HS-5 (cell line): ENCODE results near the gene SPATA6L.

Source experiments
- DNase-seq: peaks from one replicate; pipeline ENCODE4 v3.0.0-alpha.2; 2012; ENCODE audit warnings: low read depth

Gene SPATA6L, protein sequence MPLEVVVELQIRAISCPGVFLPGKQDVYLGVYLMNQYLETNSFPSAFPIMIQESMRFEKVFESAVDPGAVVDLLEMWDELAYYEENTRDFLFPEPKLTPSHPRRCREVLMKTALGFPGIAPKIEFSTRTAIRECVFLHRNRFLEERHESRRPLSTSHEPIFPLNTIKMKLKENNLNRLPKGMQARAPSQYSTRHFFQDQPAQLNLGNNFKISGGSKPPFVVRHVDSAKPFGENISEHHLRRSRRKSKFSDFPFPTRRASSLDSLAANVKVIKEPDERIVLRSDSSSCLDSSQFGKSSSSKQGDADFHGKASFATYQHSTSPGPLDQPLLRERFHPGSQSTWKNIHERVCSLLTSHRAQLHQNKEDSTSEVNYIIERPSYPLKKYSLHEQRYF

DNA sequence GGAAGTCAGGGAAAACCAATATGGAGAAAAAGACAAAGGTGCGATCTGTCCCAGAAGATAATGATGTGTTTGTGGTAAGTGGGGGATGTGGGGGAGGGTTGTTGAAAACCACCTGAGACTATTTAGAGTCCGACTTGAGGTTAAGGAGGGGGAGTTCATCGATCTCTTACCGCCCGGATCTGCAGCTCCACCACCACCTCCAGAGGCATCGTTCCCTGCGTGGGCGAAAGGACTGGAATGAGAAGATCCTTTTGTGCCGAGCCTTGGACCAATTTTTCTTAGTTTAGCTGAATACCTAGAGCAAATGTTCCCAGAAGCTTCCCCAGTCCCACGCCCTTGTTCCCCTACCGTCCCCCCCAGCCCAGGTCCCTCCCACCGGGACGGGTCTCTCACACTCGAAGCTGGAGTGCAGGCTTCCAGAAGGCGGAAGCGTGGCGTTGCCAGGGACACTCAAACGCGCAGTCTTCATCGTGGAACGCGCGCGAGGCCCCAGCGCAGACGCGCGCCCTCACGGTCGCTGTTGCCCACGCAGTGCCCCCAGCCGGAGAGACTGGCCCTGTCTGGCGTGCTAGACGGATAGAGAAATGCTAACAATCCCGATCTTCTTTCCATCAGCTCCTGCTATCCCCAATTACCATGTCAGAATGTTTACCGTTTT, at the start of gene SPATA6L:
Gene SPATA6L (minus strand): TSS at position 439 of the 658 bp plus-strand sequence. CDS start 230 bp downstream, at position 209.
- no peak for DNase-seq

DNA sequence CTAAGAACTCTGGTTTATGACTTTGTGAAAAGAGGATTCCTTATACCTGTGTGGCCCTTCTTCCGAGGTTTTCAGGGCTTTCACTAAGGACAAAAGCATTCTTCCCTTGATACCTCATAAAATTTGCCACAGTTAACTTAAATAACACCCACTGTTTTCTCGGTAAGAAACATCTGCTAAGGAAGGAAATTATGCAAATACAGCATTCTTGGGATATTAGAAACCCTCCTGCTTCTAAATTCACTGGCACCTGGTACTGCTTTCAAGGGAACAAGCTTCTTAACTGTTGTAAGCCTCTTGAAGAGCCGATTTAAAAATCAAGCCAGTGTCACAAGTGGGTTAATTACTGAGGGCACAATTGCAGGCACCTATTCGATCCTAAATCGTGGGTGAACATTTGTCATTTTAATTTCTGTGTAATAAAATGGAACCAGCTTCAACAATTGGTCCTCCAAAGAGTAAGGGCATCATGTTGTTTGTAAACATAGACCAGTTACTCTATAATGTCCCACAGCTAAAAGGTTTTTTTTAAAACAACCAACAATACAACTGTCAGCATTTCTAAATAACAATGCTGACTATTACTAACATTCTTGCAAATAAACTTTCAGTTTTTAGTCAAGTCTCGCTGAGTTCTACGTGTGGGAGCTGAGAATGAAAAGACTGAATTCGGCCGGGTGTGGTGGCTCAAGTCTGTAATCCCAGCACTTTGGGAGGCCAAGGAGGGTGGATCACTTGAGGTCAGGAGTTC, 48.2 kb upstream of the SPATA6L start:
- no peak for DNase-seq

DNA sequence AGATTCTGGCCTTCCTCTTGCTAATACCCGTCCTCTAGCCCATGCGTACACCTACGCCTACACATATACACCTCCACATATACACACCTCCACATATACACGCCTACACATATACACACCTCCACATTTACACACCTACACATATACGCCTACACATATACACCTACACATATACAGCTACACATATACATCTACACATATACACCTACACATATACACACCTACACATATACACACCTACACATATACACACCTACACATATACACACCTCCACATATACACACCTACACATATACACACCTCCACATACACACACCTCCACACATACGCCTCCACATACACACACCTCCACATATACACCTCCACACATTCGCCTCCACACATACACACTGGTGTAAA, 47.6 kb upstream of the SPATA6L start:
- DNase-seq, result no peak

DNA sequence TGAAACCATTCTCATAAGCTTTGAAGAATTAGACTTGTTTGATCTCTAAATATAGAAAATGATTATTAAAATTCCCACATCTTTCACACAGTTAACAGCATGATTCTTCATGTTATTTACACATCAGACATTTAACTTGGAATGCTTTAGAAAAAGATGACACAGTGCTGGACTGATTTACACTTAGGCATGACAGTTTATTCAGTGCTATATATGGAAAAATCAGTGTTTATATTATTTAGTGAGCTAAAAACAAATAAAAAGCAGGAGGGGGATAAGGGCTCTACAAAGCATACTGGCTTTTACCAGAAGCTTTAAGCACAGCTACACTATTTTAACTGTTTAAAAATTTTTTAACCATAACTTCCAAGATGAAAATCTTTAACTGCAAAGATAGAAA, 43.1 kb upstream of the SPATA6L start:
- no peak for DNase-seq

DNA sequence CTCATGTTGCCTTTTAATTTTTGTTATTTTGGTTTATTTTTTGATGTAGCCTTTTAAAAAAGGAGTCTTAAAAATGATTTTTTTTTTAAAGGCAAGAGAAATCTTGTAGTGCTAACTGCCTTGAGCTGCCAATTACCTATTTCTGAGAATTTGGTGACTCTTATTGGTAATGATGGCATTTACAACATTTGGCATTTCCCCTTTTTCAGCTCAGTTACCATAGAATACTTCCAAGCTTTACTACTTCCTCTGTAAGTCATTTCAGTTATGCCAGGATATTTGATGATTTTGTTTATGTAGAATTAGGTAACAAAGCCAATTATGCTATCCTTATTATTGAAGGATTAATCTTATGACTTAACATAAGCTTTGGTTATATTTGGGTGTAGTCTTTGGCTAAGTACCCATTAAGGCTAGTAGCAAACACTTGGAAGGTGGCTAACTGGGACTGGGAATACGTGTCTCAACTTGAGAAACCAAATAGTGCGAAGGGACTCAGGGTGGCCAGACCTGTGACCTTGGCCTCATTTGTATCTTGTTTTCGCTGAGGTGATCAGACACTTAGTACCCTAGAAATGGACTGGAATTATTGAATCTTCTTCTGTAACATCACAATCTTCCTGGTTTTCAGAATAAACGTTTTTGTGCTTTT, 40.8 kb upstream of the SPATA6L start:
- DNase-seq, result no peak

DNA sequence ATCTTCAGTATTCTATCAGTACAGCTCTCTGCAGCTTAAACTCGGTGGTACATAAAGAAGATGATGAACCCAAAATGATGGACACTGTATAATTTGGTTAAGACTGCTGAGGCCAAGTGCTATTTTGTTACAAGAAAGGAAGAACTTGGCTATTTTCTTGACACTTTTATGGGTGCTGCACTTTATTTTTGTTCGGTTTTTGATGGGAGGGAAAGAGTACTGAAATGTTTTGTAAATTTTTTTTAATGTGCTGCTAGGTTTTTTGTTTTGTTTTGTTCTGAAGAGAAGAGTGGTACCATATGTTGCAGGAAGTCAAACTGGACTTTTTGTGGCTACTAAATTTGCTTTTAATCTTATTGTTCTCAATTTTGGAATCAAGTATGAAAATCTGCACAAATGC, 39.7 kb upstream of the SPATA6L start:
- DNase-seq, result no peak

DNA sequence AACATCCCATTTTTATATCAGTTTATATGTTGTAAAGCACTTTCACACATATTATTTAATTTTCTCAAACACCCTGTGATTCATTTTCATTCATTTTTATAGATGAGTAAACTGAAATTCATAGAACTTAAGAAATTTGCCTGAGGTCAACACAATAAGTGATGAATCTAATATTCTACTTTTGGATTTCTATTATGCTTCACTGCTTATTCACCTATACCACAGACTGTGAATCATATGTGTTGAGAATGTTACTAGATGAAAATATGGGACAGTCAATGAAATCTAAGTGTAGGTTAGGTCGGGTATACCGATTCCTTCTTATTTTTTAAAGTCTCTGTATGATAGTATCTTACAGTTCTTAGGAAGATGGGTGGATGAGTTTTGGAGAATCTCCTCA, 37.8 kb upstream of the SPATA6L start:
- no peak for DNase-seq

DNA sequence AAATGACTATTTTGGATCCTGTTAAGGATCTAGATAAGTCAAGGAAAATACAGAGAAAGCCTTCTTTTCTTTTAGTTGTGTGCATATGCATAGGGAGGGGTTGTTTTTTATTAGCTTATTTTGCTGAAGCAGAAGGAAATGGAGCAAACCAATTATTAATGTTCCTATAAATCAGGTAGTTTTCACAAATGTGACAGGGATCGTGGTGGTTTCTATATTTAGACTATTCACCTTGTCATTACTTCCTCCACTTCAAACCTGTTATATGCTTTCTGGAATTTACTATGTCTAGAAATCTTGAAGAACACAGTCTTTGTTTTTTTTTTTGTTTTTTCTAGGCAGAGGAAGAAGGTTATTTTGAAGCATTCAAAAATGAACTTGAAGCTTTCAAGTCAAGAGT, 35.2 kb upstream of the SPATA6L start:
- no peak for DNase-seq

DNA sequence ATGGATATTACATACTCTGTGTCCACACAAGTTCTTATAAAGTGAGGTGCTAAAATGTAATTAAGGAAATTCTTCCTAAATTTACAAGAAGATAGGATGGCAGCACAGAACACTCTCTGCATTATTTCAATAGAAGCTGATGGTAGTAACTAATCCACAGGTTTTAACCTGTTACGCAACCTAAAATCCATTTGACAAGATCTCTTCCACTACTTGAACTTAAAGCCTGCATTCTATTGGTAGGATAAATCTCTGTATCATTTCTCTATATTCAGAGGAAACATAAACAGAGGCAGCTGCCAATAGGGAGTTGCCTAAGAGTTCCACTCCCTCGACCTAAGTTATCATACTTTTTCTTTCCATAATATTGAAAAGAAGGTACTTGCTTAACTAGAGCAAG, 34.7 kb upstream of the SPATA6L start:
- DNase-seq, result no peak

DNA sequence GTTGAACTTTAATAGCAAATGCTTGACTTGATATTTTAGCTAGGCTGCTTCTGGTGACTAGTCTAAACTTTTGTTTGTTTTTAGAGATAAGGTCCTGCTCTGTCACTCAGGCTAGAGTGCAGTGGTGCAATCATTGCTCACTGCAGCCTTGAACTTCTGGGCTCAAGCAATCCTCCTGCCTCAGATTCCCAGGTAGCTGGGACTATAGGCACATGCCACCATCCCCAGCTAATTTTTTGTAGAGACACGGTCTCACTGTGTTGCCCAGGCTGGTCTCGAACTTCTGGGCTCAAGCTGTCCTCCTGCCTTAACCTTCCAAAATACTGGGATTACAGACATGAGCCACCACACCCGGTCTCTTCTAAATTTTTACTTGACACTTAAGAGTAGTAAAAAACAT, 33.8 kb upstream of the SPATA6L start:
- DNase-seq, result no peak

DNA sequence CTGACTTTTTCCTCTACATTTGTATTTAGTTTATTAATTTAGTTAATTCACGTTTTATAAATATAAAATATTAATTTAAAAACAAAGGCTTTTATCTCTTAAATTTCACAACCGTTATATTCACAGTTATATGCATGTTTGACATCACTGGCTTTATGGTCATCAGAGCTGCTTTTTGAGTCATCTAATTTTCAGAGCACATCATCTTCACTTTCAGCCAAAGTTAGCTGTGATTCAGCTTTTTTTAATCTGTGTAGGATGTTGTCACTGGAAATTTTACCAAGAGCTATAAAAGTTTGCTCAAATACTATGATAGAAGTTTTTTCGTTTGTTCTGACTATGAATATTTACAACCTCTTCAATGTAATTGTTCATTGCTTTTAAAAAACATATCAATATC, 25.5 kb upstream of the SPATA6L start:
- DNase-seq, result no peak

DNA sequence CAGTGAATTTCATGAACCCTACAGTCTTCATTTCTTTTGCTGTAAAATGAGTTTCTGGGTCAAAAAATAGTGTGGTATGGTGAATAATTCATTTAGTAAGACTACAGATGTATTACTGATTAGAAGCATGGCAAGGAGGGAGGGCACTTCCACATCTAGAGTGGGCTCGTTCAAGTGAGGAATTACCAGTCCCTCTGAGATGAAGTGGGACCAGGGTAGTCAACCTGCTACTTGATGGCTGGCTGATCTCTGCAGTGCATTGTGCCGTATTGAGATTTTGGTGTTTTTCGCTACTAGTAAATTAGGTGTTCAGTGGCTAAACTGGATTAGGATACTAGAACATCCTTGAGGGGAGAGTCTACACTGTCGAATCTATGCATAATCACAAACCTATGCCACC, 23.9 kb upstream of the SPATA6L start:
- no peak for DNase-seq

DNA sequence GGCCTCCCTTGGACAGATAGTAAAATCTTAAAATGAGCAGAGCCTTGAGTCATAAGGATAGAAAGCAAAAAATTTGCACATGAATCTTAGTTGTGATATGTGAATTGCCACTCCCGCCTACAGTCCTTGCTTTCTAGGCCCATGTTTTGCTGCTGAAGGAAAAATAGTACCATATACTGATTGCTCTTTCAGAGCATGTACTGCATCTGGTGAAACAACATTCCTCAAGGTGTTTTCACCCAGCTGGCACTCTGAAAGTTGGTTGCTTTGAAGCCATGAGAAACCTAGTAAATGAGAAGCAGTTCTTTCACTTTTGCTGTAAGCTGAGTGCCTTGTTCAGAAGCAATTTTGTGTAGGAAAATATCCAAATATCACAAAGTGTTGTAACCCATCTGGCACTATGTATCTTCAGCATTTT, 23.4 kb upstream of the SPATA6L start:
- DNase-seq, result no peak

DNA sequence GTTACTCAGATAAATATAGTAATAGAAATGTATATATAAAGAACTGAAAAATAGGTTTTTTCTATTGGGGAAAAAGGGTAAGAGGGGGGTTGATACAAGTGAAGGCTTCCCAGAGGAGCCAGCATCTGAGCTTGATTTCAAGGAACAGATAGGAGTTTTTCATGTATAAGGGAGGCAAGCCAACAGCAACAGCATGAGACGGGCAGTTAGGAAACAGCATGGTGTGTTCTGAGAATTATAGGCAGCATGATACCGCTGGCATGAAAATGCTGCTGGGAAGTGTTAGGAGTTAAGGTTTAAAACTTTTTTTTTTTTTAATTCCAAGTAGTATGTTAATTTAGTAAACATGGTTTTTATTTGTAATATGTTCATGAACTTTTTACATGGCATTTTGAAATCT, 22.7 kb upstream of the SPATA6L start:
- no peak for DNase-seq

DNA sequence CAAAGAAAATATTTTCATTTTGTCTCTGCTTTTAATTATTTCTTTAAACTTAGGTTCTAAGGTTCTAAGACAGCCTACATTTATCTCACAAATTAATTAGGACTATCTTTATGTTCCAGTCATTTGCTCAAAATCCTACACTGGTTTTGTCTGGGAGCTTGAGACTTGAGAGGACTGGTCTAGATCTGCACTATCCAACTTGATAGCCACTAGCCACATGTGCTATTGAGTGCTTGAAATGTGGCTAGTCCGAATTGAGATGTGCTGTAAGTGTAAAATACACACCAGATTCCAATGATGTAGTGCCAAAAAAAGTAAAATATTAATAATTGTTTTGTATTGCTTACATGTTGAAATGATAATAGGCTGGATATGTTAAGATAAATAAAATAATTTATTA, 20.3 kb upstream of the SPATA6L start:
- no peak for DNase-seq

DNA sequence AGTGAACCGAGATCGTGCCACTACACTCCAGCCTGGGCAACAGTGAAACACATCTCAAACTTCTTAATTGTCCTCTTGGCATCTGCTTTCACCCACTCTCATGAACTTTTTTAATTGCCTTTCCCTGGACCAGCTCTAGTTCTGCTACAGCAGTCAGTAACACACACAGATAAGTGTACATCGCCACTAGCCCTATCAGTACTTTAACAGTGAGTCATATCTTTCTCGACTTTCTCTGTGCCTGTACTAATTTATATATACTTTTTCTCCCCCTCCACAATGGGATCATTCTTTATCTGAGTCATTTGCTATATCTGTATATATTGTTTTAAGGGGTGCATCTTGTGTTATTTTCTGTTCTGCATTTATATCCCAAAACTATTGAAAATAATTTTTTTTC, 19.8 kb upstream of the SPATA6L start:
- DNase-seq, result no peak

DNA sequence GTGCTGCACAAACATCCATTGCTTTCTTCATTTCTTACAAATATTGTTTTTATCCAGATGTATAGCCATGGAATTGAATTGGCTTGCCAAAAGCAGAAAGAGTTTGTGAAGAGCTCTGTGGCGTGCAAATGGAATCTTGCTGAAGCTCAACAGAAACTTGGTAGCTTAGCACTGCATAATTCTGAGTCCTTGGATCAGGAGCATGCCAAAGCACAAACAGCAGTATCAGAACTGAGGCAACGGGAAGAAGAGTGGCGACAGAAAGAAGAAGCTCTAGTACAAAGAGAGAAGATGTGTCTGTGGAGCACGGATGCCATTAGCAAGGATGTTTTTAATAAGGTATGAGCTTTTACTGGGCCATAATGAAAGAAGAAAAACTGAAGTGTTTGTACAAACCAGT, 18.5 kb upstream of the SPATA6L start:
- no peak for DNase-seq

DNA sequence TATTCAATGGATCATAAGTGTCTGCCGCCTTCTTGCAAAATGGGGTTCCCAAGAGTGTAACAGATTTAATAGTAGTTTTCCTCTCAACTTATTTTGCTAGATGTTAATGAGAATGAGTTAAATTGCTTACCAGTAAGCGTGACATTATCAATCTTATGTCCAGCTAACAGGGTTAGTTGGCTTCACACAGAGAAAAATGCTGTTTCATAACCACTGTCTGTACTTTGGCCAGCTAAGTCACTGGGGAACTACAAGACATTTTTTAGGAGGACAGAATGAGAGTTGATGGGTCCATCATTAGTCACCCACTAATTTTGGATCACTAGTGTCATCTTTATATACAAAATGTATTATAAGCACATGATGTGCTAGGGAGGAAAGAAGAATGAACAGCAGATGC, 14.5 kb upstream of the SPATA6L start:
- DNase-seq, result no peak

DNA sequence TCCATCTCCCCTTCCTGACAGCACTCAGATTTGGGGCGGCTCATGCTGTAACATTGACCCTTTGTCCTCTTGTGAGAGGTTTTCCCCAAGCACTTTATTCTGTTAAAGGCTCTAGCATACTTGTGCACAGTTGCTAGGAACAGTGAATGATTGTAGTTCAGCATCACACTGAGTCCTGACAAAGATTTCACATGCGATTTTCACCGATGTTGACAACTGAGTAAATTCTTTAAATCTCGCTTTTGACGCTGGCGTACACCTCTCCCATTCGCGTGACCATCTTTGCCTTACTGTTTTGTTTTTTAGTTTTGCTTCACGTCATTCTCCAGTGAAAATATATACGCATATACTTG, 13.9 kb upstream of the SPATA6L start:
- no peak for DNase-seq

DNA sequence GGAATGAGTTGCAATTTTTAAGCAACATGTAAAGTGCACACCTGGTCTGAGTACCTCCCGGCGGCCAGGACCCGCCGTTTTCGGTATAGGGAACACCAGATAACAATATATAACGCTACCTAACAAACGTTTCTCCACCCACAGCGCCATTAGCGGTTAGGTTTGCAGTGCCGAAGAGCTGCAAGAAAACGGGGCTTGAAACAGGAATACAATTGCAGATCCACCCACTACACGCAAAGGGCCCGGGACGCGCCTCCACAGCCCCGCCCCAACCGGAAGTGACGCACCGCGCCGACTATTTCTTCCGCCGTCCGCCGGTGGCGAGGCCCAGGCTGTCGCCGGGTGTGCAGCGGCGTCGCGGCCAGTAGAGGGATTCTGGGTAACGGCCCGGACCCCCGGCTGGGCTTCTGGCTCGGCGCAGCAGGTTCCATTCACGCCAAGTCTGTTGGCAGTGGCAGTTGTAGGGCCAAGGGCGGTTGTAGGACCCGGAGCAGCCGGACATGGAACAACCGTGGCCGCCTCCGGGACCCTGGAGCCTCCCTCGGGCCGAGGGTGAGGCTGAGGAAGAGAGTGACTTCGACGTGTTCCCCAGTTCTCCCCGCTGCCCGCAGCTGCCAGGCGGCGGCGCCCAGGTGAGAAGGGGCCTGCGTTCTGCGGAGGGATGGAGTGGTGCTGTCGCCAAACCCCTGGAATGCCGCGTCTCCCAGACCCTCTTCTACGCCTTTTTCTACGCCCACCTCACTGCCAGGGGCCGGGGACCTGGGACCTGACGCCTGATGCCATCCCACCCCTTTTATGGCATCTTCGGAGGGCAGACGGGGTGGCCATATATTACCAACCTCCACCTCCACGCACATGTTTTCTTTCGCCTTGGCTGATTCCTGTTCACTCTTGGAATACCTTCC, 13.2 kb upstream of the SPATA6L start, which contains the start of gene CDC37L1:
Gene CDC37L1 (plus strand): TSS at position 302 of the 905 bp plus-strand sequence. CDS start 199 bp downstream, at position 501.
- DNase-seq, result peak; percentile 79

DNA sequence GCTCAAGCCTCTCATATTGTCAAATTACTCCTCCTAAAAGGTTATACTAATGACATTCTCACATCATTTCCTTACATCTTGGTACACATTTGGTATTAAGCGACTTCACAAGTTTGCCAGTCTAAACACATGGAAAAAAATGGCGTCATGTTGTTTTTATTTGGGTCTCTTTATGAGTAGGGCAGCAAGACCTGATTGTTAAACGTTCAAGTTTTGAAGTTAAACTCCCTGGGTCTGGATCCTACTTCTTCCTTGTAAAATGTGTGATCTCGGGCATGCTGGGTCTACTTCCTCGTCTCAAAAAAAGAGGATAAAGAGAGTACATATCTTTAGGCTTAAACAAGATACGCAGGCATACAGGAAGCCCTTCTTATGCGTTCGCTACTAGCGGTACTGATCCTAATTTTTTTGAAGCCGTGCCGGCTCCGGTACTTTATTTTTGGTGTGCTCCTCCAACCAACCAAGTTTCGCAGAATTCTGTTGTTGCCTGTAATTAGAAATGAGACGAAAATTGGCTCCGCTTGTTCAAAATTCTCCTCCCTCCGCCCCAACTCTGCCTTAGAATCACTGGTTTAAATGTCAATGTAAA, 12.5 kb upstream of the SPATA6L start:
- DNase-seq, result no peak
